ENCODE results near the gene ST6GALNAC5.

GRCh38 chr1:76857138-76857537, 10.1 kb upstream of the ST6GALNAC5 start:
- TF ChIP-seq POLR2A (IDR thresholded peaks at IDR 0.05) (no peak), POLR2AphosphoS5 (IDR thresholded peaks at IDR 0.05) (no peak), CTCF (IDR thresholded peaks at IDR 0.05) (no peak)
